ENCODE results near the gene TMEM109. TPM values are rescaled to one million over a fixed set of nuclear protein-coding genes. Genes with fewer than 3 reads are reported as not detected.

Gene TMEM109
- total RNA-seq, 4 donors from 2014 or later = 90.1 to 148 (median 111) TPM

GRCh38 chr11:60935676-60936442, 21.9 kb downstream of the TMEM109 start:
- TF ChIP-seq CTCF (IDR thresholded peaks at IDR 0.05; ENCODE audit: low read depth) = no peak

DNA sequence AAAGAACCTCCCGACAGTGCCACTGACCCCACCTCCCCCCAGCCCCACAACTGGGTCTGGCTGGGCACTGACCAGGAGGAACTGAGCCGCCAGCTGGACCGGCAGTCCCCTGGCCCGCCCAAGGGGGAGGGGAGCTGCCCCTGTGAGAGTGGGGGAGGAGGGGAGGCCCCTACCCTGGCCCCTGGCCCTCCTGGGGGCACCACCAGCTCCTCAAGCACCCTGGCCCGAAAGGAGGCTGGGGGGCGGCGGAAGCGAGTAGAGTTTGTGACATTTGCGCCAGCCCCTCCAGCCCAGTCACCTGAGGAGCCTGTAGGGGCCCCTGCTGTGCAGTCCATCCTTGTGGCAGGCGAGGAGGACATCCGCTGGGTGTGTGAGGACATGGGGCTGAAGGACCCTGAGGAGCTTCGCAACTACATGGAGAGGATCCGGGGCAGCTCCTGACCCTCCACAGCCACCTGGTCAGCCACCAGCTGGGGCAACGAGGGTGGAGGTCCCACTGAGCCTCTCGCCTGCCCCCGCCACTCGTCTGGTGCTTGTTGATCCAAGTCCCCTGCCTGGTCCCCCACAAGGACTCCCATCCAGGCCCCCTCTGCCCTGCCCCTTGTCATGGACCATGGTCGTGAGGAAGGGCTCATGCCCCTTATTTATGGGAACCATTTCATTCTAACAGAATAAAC, 22.6 kb downstream of the TMEM109 start:
- TF ChIP-seq CTCF (IDR thresholded peaks at IDR 0.05; ENCODE audit: low read depth) = no peak

GRCh38 chr11:60937144-60937527, 23.2 kb downstream of the TMEM109 start:
- no peak for TF ChIP-seq CTCF (IDR thresholded peaks at IDR 0.05; ENCODE audit: low read depth)

DNA sequence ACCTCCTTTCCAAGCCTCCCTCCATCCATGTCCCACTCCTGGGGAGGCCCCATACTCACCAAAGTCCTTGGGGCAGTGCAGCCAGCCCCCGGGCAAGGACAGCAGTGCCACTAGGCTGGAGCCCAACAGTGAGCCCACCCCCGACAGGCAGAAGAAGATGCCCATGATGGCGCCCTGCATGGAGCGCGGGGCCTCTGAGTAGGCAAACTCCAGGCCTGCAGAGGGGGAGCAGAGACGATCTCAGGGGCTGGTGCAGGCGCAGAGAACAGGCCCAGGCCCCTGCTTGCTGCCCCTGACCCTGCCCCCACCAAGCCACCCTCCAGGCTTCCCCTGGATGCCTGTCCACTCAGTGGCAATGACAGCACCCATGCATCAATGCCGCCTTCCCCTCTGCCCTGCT, 23.9 kb downstream of the TMEM109 start:
- TF ChIP-seq CTCF (IDR thresholded peaks at IDR 0.05; ENCODE audit: low read depth) = no peak

- TF ChIP-seq CTCF (IDR thresholded peaks at IDR 0.05; ENCODE audit: low read depth) = no peak
These were observed 24.5 kb downstream of the TMEM109 start for GRCh38 chr11:60938500-60938899.

DNA sequence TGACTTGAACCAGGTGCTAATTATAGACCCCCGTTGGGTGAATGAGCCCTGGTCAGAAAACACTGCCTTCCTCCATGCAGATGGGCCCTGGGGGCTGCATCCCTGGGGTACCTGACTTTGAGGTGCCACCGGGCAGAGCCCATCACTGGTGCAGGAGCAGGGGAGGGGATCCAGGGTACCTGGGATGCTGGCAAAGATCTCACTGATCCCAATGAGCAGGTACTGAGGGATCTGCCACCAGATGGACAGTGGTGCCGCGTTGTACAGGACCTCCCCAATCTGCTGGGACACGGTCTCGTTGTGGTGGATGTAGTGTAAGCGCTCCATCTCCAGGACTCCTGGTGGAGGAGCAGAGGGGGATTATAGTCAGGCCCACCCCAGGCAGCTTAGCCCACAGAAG, 25.3 kb downstream of the TMEM109 start:
- TF ChIP-seq CTCF (IDR thresholded peaks at IDR 0.05; ENCODE audit: low read depth) = no peak

GRCh38 chr11:60939855-60940254, 25.9 kb downstream of the TMEM109 start:
- no peak for TF ChIP-seq CTCF (IDR thresholded peaks at IDR 0.05; ENCODE audit: low read depth)

All from subcutaneous adipose tissue (tissue), 4 donors.